A549 (cell line): Measurements from ENCODE around the gene RIMS1. TPM values are rescaled to one million over a fixed set of nuclear protein-coding genes. Genes with fewer than 3 reads are reported as not detected.

Experiments
- ATAC-seq, 2 experiments: fragments of 200-7000 bp in 1 of 2; fragments of >200 bp in 1 of 2; cut with Nextera tagmentation in 1 of 2; cut with Tn5 transposase in 1 of 2; 3 replicates each; pipeline versions ENCODE4 v1.8.0 to v1.9.1; 2018 to 2020; ENCODE audit warnings: mild to moderate bottlenecking in 1 of 2, moderate library complexity in 1 of 2
- CTCF ChIA-PET: fragments of 300-600 bp; sonication (Branson Sonifier 250); formaldehyde crosslinking; extraction: SDS; loops from one replicate; lab custom pipeline; 2021; ENCODE audit warnings: antibody characterized with exemption, inconsistent platforms; lab: Yijun Ruan, JAX
- POLR2A ChIA-PET: fragments of 350-600 bp; formaldehyde crosslinking; extraction: SDS; loops from one replicate; lab custom pipeline; 2021; ENCODE audit warnings: antibody characterized with exemption, inconsistent platforms; lab: Yijun Ruan, JAX
- DNase-seq, 2 experiments: peaks; one replicate each; pipeline versions ENCODE4 v3.0.0 to v3.0.0-alpha.2; 2011 to 2016; ENCODE audit warnings: low read depth in 1 of 2, low spot score in 1 of 2
- FAIRE-seq: peaks from 2 replicates; lab custom pipeline; 2011; peaks lifted over from hg19 to GRCh38; lab: Jason Lieb, UNC
- H3K27ac ChIP-seq, 2 experiments: fragments of >200 bp; sonication (Bioruptor Twin); formaldehyde crosslinking; 3 replicates each; pipeline ENCODE4 v1.5.1; 2016 to 2017
- H3K4me1 ChIP-seq: fragments of >200 bp; sonication (Bioruptor Twin); formaldehyde crosslinking; 3 replicates; pipeline ENCODE4 v1.6.1; 2016
- H3K4me2 ChIP-seq: fragments of >200 bp; sonication (Bioruptor Twin); formaldehyde crosslinking; 3 replicates; pipeline ENCODE4 v1.6.1; 2016
- H3K4me3 ChIP-seq: fragments of >200 bp; sonication (Bioruptor Twin); formaldehyde crosslinking; 3 replicates; pipeline ENCODE4 v1.5.1; 2016
- H3K9me3 ChIP-seq: fragments of >200 bp; sonication (Bioruptor Twin); formaldehyde crosslinking; 3 replicates; pipeline ENCODE4 v1.6.1; 2016
- CHD2 ChIP-seq: fragments of 150-350 bp; IDR thresholded peaks from 2 replicates; pipeline ENCODE4 v1.6.1; 2014; ENCODE audit warnings: low read length; ENCODE audit not compliant: partially characterized antibody
- CHD4 ChIP-seq: fragments of 200-600 bp; sonication (generic); IDR thresholded peaks from 2 replicates; pipeline ENCODE4 v1.6.1; 2016; ENCODE audit warnings: antibody characterized with exemption, mild to moderate bottlenecking, borderline replicate concordance
- E2F6 ChIP-seq: IDR thresholded peaks from 2 replicates; pipeline ENCODE4 v1.6.1; 2012; ENCODE audit warnings: low read depth, borderline replicate concordance
- EHMT2 ChIP-seq: fragments of 200-600 bp; sonication (generic); IDR thresholded peaks from 2 replicates; pipeline ENCODE4 v1.6.1; 2016; ENCODE audit warnings: antibody characterized with exemption, low read depth, mild to moderate bottlenecking, moderate library complexity
- GATA3 ChIP-seq: IDR thresholded peaks from 2 replicates; pipeline ENCODE4 v1.6.1; 2012; ENCODE audit warnings: borderline replicate concordance
- HEYL ChIP-seq: fragments of 250-450 bp; sonication (Bioruptor Pico); IDR thresholded peaks from 2 replicates; pipeline ENCODE4 v1.8.0; 2021; ENCODE audit warnings: mild to moderate bottlenecking, moderate library complexity
- HOXB13 ChIP-seq: fragments of 250-450 bp; sonication (Bioruptor Pico); IDR thresholded peaks from 2 replicates; pipeline ENCODE4 v1.5.0; 2020; ENCODE audit warnings: low read depth, mild to moderate bottlenecking, moderate library complexity
- JUN ChIP-seq, 2 experiments: fragments of >200 bp; sonication (Bioruptor Twin); formaldehyde crosslinking; IDR thresholded peaks; 2 replicates in 1 of 2; 3 replicates in 1 of 2; pipeline ENCODE4 v1.6.1; 2016 to 2017
- KDM1A ChIP-seq: fragments of 200-600 bp; sonication (generic); IDR thresholded peaks from 2 replicates; pipeline ENCODE4 v1.6.1; 2016; ENCODE audit warnings: low read depth, mild to moderate bottlenecking
- KDM5A ChIP-seq: fragments of 200-600 bp; sonication (generic); IDR thresholded peaks from 2 replicates; pipeline ENCODE4 v1.6.1; 2016; ENCODE audit warnings: antibody characterized with exemption, mild to moderate bottlenecking
- NPAS2 ChIP-seq: fragments of 250-450 bp; sonication (Bioruptor Pico); IDR thresholded peaks from 2 replicates; pipeline ENCODE4 v1.8.0; 2022; ENCODE audit warnings: mild to moderate bottlenecking, moderate library complexity, borderline replicate concordance
- RCOR1 ChIP-seq: fragments of 150-350 bp; IDR thresholded peaks from 2 replicates; pipeline ENCODE4 v1.6.1; 2014; ENCODE audit warnings: antibody characterized with exemption, low read length, low read depth
- RNF2 ChIP-seq: fragments of 200-600 bp; sonication (generic); IDR thresholded peaks from 2 replicates; pipeline ENCODE4 v1.6.1; 2016; ENCODE audit warnings: low read depth, mild to moderate bottlenecking, antibody characterized with exemption, moderate library complexity, borderline replicate concordance
- SMC3 ChIP-seq: fragments of >200 bp; sonication (Bioruptor Twin); formaldehyde crosslinking; IDR thresholded peaks from 3 replicates; pipeline ENCODE4 v1.6.1; 2018; ENCODE audit warnings: inconsistent platforms
- SREBF2 ChIP-seq: fragments of 450-650 bp; IDR thresholded peaks from 2 replicates; pipeline ENCODE4 v1.6.1; 2014; ENCODE audit warnings: mild to moderate bottlenecking, moderate library complexity
- ZFP36 ChIP-seq: fragments of 450-650 bp; IDR thresholded peaks from 2 replicates; pipeline ENCODE4 v1.6.1; 2014; ENCODE audit warnings: borderline replicate concordance; ENCODE audit not compliant: partially characterized antibody
- ZSCAN20 ChIP-seq: fragments of 250-450 bp; sonication (Bioruptor Pico); IDR thresholded peaks from 2 replicates; pipeline ENCODE4 v1.8.0; 2022; ENCODE audit warnings: mild to moderate bottlenecking, moderate library complexity
- WGBS: methylation state at CpG from one replicate; pipeline ENCODE4 v1.1.6; 2017; ENCODE audit errors: missing lambda C conversion rate; 5-methylcytosine and 5-hydroxymethylcytosine counted together
- polyA plus RNA-seq, 4 experiments: library from polyadenylated mRNA; depleted of rRNA in 3 of 4; stranded (reverse); fragments of >200 nt; fragmentation: RNase III in 1 of 4; extraction: RNeasy Plus Mini Kit Qiagen cat#74134 plus additional on column Dnase treatment in 1 of 4; gene quantifications; 2 replicates in 3 of 4; 3 replicates in 1 of 4; pipeline ENCODE4 v1.2.3, GENCODE V29; 2011 to 2017
- TF ChIP-seq, protein P1 (sequence below): IDR thresholded peaks from 2 replicates; pipeline ENCODE4 v1.6.1; 2012
- TF ChIP-seq, protein P2 (sequence below): fragments of 250-450 bp; sonication (Bioruptor Pico); IDR thresholded peaks from 2 replicates; pipeline ENCODE4 v1.5.0; 2020; ENCODE audit warnings: low read depth, mild to moderate bottlenecking, moderate library complexity
- TF ChIP-seq, protein P3 (sequence below): IDR thresholded peaks from 2 replicates; pipeline ENCODE4 v1.6.1; 2012

Gene RIMS1
- polyA plus RNA-seq, 2 of the 4 experiments (the other 2 are of a cell fraction), result 0.03 TPM; not detected in 1

DNA sequence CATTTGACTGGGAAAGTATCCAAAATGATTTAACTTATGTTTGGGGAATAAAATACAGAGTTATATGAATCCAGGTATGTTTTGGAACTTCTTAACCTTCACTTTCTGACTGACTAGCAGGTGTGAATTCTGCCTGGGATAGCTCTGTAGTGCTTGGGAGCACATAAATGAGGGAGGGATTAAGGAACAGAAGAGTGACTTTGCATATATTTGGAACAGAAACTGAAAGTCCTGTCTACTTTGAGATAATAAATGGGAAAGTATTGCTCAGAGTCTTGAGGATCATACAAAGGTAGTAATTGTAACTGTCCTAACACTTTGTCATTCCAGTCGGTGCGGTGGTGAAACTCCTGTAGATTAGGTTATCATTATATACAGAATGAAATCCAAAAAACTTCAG is 317.6 kb downstream of the RIMS1 start:
- no peaks in the 10 kb centered on the region for H3K4me1 ChIP-seq
- WGBS, result 27% methylated on average over 2 of the region's 2 CpGs
- no peak overlapping the region for H3K4me3 ChIP-seq
- no peak overlapping the region for H3K4me2 ChIP-seq
- ChIA-PET POLR2A (no interaction called here), CTCF (no interaction called here)
- no peaks in the 10 kb centered on the region for H3K9me3 ChIP-seq
- DNase-seq (no peak), FAIRE-seq (no peak), ATAC-seq (no peak)
- TF ChIP-seq CHD4 (no peak), HOXB13 (CRISPR knock-in tag) (no peak), HEYL (no peak), KDM1A (no peak), SREBF2 (no peak), JUN (IDR thresholded peaks at IDR 0.05) (no peak), NPAS2 (no peak), KDM5A (no peak)
- TF ChIP-seq, protein P1, sequence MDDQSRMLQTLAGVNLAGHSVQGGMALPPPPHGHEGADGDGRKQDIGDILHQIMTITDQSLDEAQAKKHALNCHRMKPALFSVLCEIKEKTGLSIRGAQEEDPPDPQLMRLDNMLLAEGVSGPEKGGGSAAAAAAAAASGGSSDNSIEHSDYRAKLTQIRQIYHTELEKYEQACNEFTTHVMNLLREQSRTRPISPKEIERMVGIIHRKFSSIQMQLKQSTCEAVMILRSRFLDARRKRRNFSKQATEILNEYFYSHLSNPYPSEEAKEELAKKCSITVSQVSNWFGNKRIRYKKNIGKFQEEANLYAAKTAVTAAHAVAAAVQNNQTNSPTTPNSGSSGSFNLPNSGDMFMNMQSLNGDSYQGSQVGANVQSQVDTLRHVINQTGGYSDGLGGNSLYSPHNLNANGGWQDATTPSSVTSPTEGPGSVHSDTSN, result no peak
- TF ChIP-seq, protein P2, sequence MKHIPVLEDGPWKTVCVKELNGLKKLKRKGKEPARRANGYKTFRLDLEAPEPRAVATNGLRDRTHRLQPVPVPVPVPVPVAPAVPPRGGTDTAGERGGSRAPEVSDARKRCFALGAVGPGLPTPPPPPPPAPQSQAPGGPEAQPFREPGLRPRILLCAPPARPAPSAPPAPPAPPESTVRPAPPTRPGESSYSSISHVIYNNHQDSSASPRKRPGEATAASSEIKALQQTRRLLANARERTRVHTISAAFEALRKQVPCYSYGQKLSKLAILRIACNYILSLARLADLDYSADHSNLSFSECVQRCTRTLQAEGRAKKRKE (CRISPR knock-in tag), result no peak
- H3K27ac ChIP-seq, result no peak overlapping the region

DNA sequence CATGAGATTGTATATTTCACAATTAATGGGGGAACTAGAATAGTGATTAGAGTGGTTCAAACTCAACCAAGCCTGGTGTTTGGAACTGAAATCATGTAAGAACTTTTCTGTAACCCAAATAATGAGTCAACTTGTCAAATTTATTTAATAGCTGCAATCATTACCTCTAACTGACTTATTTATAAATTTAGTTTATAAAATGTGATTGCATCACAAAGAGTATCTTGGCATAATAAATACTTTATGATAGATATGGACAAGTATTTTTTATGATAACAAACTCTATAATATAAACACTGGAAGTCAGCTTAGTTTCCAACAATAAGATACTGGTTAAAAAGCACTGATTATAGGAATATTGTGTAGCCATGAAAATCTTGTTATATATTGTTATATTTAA is 319.1 kb downstream of the RIMS1 start:
- FAIRE-seq, result no peak
- Histone ChIP-seq H3K27ac (no peak overlapping the region), H3K9me3 (no peaks in the 10 kb centered on the region)
- no peak for ATAC-seq
- DNase-seq, result no peak
- TF ChIP-seq, protein P3, sequence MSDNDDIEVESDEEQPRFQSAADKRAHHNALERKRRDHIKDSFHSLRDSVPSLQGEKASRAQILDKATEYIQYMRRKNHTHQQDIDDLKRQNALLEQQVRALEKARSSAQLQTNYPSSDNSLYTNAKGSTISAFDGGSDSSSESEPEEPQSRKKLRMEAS, result no peak
- TF ChIP-seq RCOR1 (no peak), GATA3 (no peak), SMC3 (no peak), ZFP36 (no peak), EHMT2 (no peak), E2F6 (no peak)
- TF ChIP-seq, protein P2 (CRISPR knock-in tag), result no peak
- TF ChIP-seq, all 56 proteins: peak for 0
- CTCF ChIA-PET, result no interaction called here
- POLR2A ChIA-PET, result no interaction called here
- no peaks in the 10 kb centered on the region for H3K4me1 ChIP-seq
- H3K4me2 ChIP-seq, result no peak overlapping the region
- H3K4me3 ChIP-seq, result no peak overlapping the region

GRCh38 chr6:72206606-72207005 is 320.3 kb downstream of the RIMS1 start:
- Histone ChIP-seq H3K4me3 (no peak overlapping the region), H3K4me2 (no peak overlapping the region), H3K4me1 (no peaks in the 10 kb centered on the region), H3K9me3 (no peaks in the 10 kb centered on the region), H3K27ac (no peak overlapping the region)
- no peak for FAIRE-seq
- CTCF ChIA-PET, result no interaction called here
- POLR2A ChIA-PET, result no interaction called here
- no peak for TF ChIP-seq CHD2
- DNase-seq, result no peak
- 21% methylated on average over 3 of the region's 3 CpGs for WGBS
- no peak for ATAC-seq

- CTCF ChIA-PET, result no interaction called here
- 6% methylated on average over 3 of the region's 3 CpGs for WGBS
- H3K27ac ChIP-seq, result no peak overlapping the region
- TF ChIP-seq ZSCAN20 (CRISPR knock-in tag), result no peak
- no peak for TF ChIP-seq SMC3
- no peak for TF ChIP-seq RNF2
- TF ChIP-seq, all 56 proteins: peak for 0
- POLR2A ChIA-PET, result no interaction called here
- no peak overlapping the region for H3K4me3 ChIP-seq
- no peaks in the 10 kb centered on the region for H3K9me3 ChIP-seq
- H3K4me1 ChIP-seq, result no peaks in the 10 kb centered on the region
- DNase-seq (no peak), ATAC-seq (no peak), FAIRE-seq (no peak)
- H3K4me2 ChIP-seq, result no peak overlapping the region
These were observed 326.3 kb downstream of the RIMS1 start for GRCh38 chr6:72212686-72213085.
